Measurements from ENCODE around the gene TNXB.
"Not testable (repeated sequence)": the region's sequence is repeated elsewhere in the genome, so short reads cannot be mapped to it uniquely, and the experiment has no call there.

Gene TNXB

GRCh38 chr6:32056254-32056653 is 52.9 kb downstream of the TNXB start:
- no peak for DNase-seq (ENCODE audit: low spot score)

GRCh38 chr6:32055756-32056155 is 53.4 kb downstream of the TNXB start:
- DNase-seq (ENCODE audit: low spot score), result not testable (repeated sequence)

GRCh38 chr6:32053314-32053713 is 55.8 kb downstream of the TNXB start:
- not testable (repeated sequence) for DNase-seq (ENCODE audit: low spot score)

DNA sequence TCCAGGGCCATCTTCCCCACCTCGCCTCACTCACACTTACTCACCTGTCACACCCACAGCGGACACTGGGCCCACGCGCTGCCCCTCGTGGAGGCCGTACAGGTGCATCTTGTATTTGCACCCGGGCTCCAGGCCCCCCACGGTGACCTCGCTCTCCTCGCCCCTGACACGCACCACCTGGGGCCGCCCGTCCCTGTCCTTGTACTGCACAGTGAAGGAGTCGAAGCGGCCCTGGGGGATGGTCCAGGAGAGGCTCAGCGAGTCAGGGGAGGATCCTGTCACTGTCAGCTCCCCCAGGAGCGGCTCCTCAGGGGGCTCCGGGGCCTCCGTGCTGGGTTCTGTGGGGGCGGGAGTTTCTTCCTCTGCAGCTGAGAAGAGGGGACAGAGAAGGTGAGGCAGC is 56.5 kb downstream of the TNXB start:
- DNase-seq (ENCODE audit: low spot score), result not testable (repeated sequence)

DNA sequence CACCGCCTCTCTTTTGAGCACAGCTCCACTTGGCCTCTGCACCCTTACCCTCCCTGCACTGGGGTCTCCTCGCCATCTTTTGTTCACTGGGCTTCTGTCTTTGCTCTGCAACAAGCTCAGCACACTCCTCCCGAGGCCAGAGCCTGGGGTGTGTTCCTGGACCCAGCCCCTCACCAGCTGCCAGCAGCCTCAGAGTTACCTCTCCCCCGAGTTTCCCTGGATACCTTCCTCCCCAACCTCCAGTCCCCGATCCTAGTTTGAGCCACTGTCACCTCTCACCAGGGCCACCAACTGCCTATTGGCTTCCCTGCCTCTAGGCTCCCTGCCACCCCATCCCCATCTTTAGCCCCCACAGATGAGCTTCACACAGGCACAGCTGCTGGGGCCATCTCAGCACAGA is 58.6 kb downstream of the TNXB start:
- no peak for DNase-seq (ENCODE audit: low spot score)

DNA sequence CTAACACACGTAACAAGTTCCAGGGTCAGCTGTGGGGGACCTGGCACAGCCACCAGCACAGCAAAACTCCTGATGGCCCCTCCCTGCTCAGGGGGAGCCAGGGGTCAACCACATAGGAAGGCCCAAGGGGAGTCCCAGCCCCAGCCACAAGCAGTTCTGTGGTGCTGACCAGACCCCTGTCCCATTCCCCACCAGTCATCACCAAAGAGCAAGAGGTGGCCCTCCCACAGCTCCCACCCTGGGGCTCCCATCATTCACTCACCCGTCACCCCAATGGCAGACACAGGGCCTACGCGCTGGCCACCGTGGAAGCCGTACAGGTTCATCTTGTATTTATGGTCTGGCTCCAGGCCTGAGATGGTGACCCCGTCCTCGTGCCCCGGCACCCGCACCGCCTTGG is 59.4 kb downstream of the TNXB start:
- not testable (repeated sequence) for DNase-seq (ENCODE audit: low spot score)

DNA sequence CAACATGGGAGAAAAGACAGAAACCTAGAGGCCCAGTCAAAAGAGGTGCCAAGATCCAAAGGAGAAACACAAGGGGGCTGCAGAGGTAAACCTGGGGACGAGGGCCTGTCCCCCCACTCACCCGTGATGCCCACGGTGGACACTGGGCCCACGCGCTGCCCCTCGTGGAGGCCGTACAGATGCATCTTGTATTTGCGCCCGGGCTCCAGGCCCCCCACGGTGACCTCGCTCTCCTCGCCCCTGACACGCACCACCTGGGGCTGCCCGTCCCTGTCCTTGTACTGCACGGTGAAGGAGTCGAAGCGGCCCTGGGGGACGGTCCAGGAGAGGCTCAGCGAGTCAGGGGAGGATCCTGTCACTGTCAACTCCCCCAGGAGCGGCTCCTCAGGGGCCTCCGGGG is 60.0 kb downstream of the TNXB start:
- not testable (repeated sequence) for DNase-seq (ENCODE audit: low spot score)

- peak; percentile 60 for DNase-seq (ENCODE audit: low spot score)
These were observed 61.0 kb downstream of the TNXB start for GRCh38 chr6:32047855-32048766.

- DNase-seq (ENCODE audit: low spot score), result no peak
These were observed 61.6 kb downstream of the TNXB start for GRCh38 chr6:32047539-32047854.

- no peak for DNase-seq (ENCODE audit: low spot score)
These were observed 62.1 kb downstream of the TNXB start for GRCh38 chr6:32047084-32047478.

- no peak for DNase-seq (ENCODE audit: low spot score)
These were observed 62.6 kb downstream of the TNXB start for GRCh38 chr6:32046450-32047083.

DNA sequence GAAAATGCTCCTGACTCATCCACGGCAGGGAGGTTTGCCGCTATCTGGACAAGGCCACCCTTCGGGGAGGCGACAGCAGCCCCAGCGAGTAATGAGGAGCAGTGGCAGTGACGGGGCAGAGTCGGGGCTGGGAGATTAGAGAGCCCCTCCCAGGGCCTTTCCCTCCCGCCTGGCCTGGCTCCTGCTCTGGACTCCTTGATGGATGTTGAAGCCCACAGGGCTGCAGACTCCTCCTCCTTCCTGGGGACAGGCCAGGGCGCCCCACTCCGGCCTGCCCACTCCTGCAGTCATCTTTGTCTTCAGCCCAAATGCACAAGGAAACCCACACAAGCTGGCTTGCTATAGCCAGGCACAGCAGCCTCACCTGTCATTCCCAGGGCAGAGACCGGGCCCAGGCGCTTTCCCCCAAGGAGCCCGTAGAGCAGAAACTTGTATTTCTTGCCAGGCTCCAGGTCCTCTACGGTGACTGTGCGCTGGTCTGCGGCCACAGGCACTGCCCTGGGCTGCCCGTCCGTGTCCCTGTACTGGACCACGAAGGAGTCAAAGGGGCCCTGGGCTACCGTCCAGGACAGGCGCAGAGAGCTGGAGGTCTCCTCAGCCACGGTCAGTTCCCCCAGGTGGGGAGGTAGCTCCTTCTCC is 63.2 kb downstream of the TNXB start:
- no peak for DNase-seq (ENCODE audit: low spot score)

DNA sequence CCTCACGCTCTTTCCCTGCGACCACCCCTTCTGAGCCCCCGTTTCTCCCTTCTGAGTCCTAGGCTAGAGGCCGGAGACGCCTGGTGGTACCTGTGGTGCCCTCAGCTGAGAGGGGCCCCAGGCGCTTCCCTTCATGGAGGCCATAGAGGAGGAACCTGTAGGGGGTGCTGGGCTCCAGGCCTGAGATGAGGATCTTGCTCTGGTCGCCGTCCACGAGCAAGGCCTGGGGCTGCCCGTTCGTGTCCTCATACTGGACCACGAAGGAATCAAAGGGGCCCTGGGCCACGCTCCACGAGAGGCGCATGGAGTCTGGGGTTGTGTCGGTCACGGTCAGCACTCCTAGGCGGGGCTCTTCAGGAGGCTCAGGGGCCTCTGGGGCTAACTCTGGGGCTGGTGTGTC is 64.2 kb downstream of the TNXB start:
- DNase-seq (ENCODE audit: low spot score), result not testable (repeated sequence)

DNA sequence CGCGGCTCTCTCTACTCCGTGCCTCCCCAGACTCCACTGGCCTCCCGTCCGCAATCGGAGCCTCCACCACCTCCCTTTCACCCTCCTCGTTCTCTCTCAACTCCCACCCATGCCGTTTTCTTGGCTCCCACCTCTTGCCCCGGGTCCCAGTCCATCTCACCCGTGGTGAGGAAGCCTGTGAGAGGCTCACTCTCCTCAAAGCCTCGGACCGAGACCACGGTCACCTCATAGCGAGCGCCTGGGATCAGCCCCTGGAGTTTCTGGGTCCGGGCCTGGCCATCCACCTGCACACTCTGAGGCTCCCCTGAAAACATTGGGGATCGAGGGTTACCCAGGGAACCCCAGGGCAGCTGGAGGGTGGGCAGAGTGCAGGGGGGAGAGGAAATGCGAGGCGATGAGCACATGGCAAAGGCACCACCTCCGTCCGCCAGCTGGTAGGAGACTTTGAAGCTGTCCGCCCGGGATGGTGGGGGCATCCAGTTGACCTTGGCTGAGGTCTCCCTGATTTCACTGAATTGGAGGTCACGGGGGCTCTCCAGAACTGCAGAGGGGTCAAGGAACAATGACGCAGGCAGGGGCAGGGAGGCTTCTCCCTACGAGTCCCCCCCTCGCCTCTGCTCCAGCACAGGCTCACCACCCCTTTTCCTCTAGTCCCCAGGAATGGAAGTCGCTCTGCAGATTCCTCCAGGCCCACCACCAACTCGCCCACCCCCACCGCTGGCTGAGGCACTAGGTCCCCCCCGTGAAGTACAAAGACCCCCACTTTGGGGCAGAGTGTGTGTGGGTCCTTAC is 65.4 kb downstream of the TNXB start:
- not testable (repeated sequence) for DNase-seq (ENCODE audit: low spot score)

GRCh38 chr6:32042276-32042675 is 66.9 kb downstream of the TNXB start:
- not testable (repeated sequence) for DNase-seq (ENCODE audit: low spot score)

GRCh38 chr6:32041385-32041784 is 67.8 kb downstream of the TNXB start:
- DNase-seq (ENCODE audit: low spot score), result not testable (repeated sequence)

DNA sequence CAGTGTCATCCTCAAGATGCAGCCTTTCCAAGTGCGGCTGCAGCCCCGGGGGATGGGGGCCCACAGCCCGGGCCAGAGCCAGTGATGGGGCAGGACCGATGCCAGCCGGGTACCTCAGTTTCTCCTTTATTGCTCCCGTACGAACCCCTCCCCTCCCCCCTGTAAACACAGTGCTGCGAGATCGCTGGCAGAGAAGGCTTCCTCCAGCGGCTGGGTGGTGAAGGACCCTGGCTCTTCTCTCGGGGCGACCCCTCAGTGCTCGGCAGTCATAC is 68.2 kb downstream of the TNXB start:
- DNase-seq (ENCODE audit: low spot score), result not testable (repeated sequence)

GRCh38 chr6:32040299-32041049 is 68.7 kb downstream of the TNXB start:
- not testable (repeated sequence) for DNase-seq (ENCODE audit: low spot score)

DNA sequence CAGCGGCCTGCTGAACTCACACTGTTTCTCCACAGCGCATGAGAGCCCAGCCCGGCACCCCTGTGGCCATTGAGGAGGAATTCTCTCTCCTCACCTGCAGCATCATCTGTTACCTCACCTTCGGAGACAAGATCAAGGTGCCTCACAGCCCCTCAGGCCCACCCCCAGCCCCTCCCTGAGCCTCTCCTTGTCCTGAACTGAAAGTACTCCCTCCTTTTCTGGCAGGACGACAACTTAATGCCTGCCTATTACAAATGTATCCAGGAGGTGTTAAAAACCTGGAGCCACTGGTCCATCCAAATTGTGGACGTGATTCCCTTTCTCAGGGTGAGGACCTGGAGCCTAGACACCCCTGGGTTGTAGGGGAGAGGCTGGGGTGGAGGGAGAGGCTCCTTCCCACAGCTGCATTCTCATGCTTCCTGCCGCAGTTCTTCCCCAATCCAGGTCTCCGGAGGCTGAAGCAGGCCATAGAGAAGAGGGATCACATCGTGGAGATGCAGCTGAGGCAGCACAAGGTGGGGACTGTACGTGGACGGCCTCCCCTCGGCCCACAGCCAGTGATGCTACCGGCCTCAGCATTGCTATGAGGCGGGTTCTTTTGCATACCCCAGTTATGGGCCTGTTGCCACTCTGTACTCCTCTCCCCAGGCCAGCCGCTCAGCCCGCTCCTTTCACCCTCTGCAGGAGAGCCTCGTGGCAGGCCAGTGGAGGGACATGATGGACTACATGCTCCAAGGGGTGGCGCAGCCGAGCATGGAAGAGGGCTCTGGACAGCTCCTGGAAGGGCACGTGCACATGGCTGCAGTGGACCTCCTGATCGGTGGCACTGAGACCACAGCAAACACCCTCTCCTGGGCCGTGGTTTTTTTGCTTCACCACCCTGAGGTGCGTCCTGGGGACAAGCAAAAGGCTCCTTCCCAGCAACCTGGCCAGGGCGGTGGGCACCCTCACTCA is 69.5 kb downstream of the TNXB start:
- not testable (repeated sequence) for DNase-seq (ENCODE audit: low spot score)

GRCh38 chr6:32038878-32039277 is 70.3 kb downstream of the TNXB start:
- not testable (repeated sequence) for DNase-seq (ENCODE audit: low spot score)

All from activated CD4-positive, alpha-beta T cell treated with anti-CD3 and anti-CD28 coated beads, Interleukin-2, Interleukin-4, amounts not matched to agents 100 ng/mL and 50 ng/mL, durations not matched to agents 16 hours and 8 hours (primary cell).